22Rv1 (cell line): Measurements from ENCODE around the gene ADAMTS2.

ENCODE experiments used
- H3K27ac ChIP-seq: fragments of 450-650 bp; 2 replicates; pipeline ENCODE4 v1.5.1; 2017
- ZFX ChIP-seq: fragments of 450-650 bp; IDR thresholded peaks from 2 replicates; pipeline ENCODE4 v1.6.1; 2017; ENCODE audit warnings: antibody characterized with exemption, borderline replicate concordance
- TF ChIP-seq, protein P1 (sequence below): fragments of 450-650 bp; IDR thresholded peaks from 2 replicates; pipeline ENCODE4 v1.5.1; 2017; ENCODE audit warnings: mild to moderate bottlenecking

Gene ADAMTS2

GRCh38 chr5:179163236-179164155, 181.8 kb downstream of the ADAMTS2 start:
- TF ChIP-seq ZFX = no peak
- TF ChIP-seq, protein P1, sequence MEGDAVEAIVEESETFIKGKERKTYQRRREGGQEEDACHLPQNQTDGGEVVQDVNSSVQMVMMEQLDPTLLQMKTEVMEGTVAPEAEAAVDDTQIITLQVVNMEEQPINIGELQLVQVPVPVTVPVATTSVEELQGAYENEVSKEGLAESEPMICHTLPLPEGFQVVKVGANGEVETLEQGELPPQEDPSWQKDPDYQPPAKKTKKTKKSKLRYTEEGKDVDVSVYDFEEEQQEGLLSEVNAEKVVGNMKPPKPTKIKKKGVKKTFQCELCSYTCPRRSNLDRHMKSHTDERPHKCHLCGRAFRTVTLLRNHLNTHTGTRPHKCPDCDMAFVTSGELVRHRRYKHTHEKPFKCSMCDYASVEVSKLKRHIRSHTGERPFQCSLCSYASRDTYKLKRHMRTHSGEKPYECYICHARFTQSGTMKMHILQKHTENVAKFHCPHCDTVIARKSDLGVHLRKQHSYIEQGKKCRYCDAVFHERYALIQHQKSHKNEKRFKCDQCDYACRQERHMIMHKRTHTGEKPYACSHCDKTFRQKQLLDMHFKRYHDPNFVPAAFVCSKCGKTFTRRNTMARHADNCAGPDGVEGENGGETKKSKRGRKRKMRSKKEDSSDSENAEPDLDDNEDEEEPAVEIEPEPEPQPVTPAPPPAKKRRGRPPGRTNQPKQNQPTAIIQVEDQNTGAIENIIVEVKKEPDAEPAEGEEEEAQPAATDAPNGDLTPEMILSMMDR = no peak
- no peak overlapping the region for H3K27ac ChIP-seq

DNA sequence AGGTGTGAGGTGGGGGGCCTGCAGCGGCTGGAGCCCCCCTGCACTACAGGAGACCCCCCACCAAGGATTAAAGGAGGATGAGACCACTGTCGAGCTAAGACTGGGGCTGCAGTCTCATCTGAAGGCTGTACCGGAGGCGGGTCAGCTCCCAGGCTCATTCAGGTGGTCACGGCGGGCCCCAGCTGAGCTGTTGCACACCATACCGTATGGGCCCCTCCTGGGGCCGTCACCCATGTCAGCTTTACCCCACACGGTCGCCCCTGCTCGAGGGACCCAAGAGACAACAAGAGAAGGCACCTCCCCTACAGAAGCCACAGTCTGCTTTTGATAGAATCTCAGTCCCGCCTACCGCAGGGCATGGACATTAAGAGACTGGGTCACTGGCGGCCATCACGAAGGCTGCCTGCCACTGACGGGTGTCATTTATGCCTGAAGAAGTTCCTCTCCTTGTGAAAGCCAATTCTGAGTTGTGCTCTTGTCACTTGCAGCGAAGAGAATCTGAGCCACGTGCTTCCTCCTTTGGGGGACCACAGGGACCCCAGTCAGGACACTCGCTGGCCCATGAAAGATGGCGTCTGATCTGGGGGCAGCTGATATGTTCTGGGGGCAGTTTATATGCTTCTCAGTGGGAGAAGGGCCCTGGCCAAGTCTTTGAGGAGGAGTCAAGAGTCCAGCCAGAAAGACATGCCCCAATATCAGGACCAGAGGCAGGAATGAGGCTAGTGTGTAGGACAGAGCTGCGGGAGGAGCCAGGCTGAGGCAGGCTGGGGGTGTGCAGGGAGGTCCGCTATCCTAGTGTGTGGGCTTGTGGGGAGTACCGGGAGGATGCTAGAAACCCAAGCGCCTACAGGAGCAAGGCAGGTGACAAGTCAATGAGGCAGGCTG, 182.7 kb downstream of the ADAMTS2 start:
- TF ChIP-seq, protein P1 = no peak
- no peak for TF ChIP-seq ZFX
- H3K27ac ChIP-seq = no peak overlapping the region

- H3K27ac ChIP-seq = no peak overlapping the region
- TF ChIP-seq, protein P1 = no peak
- TF ChIP-seq ZFX = no peak
These were observed 183.4 kb downstream of the ADAMTS2 start for GRCh38 chr5:179161901-179162300.

- TF ChIP-seq ZFX = no peak
- TF ChIP-seq, protein P1 = no peak
- H3K27ac ChIP-seq = no peak overlapping the region
These were observed 184.7 kb downstream of the ADAMTS2 start for GRCh38 chr5:179160584-179160983.

DNA sequence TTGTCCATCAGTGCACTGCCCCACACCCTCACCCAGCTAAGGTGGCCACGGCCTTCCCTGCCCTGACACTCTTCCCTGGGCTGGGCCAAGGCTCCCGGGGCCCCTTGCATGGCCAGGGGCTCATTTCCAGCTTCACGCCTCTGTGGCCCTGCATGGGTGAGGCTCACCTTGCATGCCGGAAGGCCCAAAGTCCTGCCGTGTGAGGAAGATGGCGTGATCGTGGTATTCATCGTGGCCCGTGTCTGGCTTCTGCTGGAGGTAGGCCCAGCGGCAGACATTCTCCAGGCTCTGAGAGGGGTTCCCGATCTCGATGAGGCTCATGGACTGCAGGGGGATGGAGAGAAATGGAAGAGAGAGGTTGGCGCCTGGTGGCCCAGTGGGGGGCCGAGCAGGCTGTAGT, 186.7 kb downstream of the ADAMTS2 start:
- no peak for TF ChIP-seq ZFX
- TF ChIP-seq, protein P1 = no peak

DNA sequence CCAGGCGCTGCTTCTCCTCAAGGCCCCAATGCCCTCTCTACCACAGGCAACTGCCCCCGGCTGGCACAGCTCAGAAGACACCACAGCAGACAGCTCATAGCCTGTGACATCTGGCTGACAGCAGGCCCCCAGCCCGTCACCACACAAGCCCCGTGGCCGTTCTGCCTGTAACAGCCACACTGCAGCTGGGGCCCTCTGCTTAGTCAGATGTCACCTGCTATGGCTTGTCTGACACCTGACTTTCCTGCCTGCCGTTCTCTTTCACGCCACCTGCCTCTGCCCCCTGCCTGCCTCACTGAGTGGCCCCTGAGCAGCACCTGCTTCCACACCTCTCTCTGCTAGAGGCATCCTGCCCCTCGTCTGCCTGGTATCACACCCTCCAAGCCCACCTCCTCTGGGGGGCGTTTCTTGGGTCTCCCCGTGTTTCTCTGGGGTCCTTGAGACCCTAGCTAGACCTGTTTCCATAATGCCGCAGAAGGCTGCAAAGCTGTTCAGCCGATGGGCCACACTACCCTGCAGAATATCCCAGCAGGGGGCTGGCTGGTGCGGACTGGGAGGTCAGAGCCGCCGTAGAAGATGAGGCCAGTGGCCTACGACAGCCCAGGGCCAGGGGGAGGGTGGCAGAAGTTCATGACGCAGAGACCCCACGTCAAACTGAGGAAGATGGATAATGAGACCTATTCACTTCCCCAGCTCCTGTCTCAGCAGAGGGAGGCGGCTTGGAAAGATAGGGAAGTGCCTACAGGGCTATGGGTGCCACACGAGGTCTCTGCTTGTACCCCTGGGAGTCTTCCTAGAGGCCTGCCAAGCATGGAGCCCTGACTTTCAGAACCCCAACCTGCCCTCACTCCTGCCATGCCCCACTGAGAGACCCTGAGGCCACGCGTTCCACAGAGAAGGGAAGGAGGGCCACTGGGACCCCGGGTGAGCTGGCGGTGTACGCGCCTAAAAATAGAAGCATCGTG, 190.0 kb downstream of the ADAMTS2 start:
- no peak for TF ChIP-seq ZFX
- TF ChIP-seq, protein P1 = no peak
- no peak overlapping the region for H3K27ac ChIP-seq

More for the DNA sequence above, 186.7 kb downstream of the ADAMTS2 start:
- no peak overlapping the region for H3K27ac ChIP-seq
